Vagina (tissue), 2 donors: ENCODE measurements around the gene RALGPS2. TPM values are rescaled to one million over a fixed set of nuclear protein-coding genes. Genes with fewer than 3 reads are reported as not detected.
A peak's percentile ranks its signal among the peaks of the same experiment; 100 is the strongest.

Source experiments
- DNase-seq, 2 donors: peaks; one replicate each; pipeline ENCODE4 v3.0.0-alpha.2; 2017; ENCODE audit errors: extremely low spot score in 2 of 2
- H3K27ac ChIP-seq: fragments of 200-600 bp; sonication (generic); one replicate; pipeline ENCODE4 v1.5.1; 2019
- H3K27me3 ChIP-seq: fragments of 200-600 bp; sonication (generic); one replicate; pipeline ENCODE4 v1.5.1; 2019
- H3K36me3 ChIP-seq, 2 donors: fragments of 200-600 bp; sonication (generic); one replicate each; pipeline ENCODE4 v1.5.1; 2017 to 2019
- H3K4me1 ChIP-seq: fragments of 200-600 bp; sonication (generic); one replicate; pipeline ENCODE4 v1.5.1; 2019
- H3K4me3 ChIP-seq, 2 donors: fragments of 200-600 bp; sonication (generic); 1 replicate in 1 of 2; 2 replicates in 1 of 2; pipeline ENCODE4 v1.5.1; 2016 to 2019
- H3K9me3 ChIP-seq: fragments of 200-600 bp; sonication (generic); one replicate; pipeline ENCODE4 v1.5.1; 2019
- POLR2A ChIP-seq, 2 donors: fragments of 450-650 bp; IDR thresholded peaks; one replicate each; pipeline ENCODE4 v1.6.1; 2017; ENCODE audit warnings: antibody characterized with exemption in 2 of 2, mild to moderate bottlenecking in 2 of 2, moderate library complexity in 2 of 2
- POLR2AphosphoS5 ChIP-seq, 2 donors: sonication (generic); formaldehyde crosslinking; IDR thresholded peaks; one replicate each; pipeline ENCODE4 v1.9.0; 2017; ENCODE audit warnings: antibody characterized with exemption in 2 of 2, mild to moderate bottlenecking in 2 of 2, low read depth in 1 of 2; ENCODE audit not compliant: insufficient read depth in 1 of 2
- intact Hi-C: fragments of 100-400 bp; cut with DNase I; formaldehyde crosslinking; loops from one replicate; pipeline ENCODE4 v1.15.1; 2023
- total RNA-seq: library from RNA; depleted of rRNA; stranded (reverse); fragments of >200 nt; gene quantifications from one replicate; pipeline ENCODE4 v1.2.3, GENCODE V29; 2016
- TF ChIP-seq, protein P1 (sequence below), 3 experiments: fragments of 450-650 bp in 2 of 3; fragments of 200-600 bp in 1 of 3; sonication (generic) in 1 of 3; IDR thresholded peaks; one replicate each; pipeline ENCODE4 v1.5.1; 2017 to 2019; ENCODE audit warnings: antibody characterized with exemption in 3 of 3, mild to moderate bottlenecking in 2 of 3, moderate library complexity in 2 of 3

The RALGPS2 gene
- total RNA-seq, 1 donor from 2014 or later, result 20.4 TPM

GRCh38 chr1:178726087-178726517, 1.1 kb downstream of the RALGPS2 start:
- TF ChIP-seq POLR2A (IDR thresholded peaks at IDR 0.05) (no peak), POLR2AphosphoS5 (IDR thresholded peaks at IDR 0.05; ENCODE audit: insufficient read depth in 1 of 2, low read depth in 1 of 2) (peak in 1 of 2 donors; percentile 74)
- TF ChIP-seq, protein P1, sequence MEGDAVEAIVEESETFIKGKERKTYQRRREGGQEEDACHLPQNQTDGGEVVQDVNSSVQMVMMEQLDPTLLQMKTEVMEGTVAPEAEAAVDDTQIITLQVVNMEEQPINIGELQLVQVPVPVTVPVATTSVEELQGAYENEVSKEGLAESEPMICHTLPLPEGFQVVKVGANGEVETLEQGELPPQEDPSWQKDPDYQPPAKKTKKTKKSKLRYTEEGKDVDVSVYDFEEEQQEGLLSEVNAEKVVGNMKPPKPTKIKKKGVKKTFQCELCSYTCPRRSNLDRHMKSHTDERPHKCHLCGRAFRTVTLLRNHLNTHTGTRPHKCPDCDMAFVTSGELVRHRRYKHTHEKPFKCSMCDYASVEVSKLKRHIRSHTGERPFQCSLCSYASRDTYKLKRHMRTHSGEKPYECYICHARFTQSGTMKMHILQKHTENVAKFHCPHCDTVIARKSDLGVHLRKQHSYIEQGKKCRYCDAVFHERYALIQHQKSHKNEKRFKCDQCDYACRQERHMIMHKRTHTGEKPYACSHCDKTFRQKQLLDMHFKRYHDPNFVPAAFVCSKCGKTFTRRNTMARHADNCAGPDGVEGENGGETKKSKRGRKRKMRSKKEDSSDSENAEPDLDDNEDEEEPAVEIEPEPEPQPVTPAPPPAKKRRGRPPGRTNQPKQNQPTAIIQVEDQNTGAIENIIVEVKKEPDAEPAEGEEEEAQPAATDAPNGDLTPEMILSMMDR (IDR thresholded peaks at IDR 0.05), result no peak
- Histone ChIP-seq H3K9me3 (no peaks in the 10 kb centered on the region), H3K4me3 (peak overlapping the region; percentile 85 to 95), H3K27me3 (no peaks in the 10 kb centered on the region), H3K36me3 (no peaks in the 10 kb centered on the region), H3K4me1 (peaks cover 14% of the 10 kb centered on the region), H3K27ac (peak overlapping the region; percentile 94)
- intact Hi-C loops, result no loop called here
- no peak for DNase-seq

- Histone ChIP-seq H3K27ac (peak overlapping the region; percentile 94), H3K4me1 (peaks cover 14% of the 10 kb centered on the region), H3K36me3 (no peaks in the 10 kb centered on the region), H3K9me3 (no peaks in the 10 kb centered on the region), H3K4me3 (peak overlapping the region; percentile 85 to 95), H3K27me3 (no peaks in the 10 kb centered on the region)
- no peak for DNase-seq
- TF ChIP-seq POLR2A (IDR thresholded peaks at IDR 0.05) (no peak), POLR2AphosphoS5 (IDR thresholded peaks at IDR 0.05; ENCODE audit: insufficient read depth in 1 of 2, low read depth in 1 of 2) (no peak)
- TF ChIP-seq, protein P1 (IDR thresholded peaks at IDR 0.05), result no peak
- intact Hi-C loops, result no loop called here
Observed at GRCh38 chr1:178726545-178726944, 1.5 kb downstream of the RALGPS2 start.

DNA sequence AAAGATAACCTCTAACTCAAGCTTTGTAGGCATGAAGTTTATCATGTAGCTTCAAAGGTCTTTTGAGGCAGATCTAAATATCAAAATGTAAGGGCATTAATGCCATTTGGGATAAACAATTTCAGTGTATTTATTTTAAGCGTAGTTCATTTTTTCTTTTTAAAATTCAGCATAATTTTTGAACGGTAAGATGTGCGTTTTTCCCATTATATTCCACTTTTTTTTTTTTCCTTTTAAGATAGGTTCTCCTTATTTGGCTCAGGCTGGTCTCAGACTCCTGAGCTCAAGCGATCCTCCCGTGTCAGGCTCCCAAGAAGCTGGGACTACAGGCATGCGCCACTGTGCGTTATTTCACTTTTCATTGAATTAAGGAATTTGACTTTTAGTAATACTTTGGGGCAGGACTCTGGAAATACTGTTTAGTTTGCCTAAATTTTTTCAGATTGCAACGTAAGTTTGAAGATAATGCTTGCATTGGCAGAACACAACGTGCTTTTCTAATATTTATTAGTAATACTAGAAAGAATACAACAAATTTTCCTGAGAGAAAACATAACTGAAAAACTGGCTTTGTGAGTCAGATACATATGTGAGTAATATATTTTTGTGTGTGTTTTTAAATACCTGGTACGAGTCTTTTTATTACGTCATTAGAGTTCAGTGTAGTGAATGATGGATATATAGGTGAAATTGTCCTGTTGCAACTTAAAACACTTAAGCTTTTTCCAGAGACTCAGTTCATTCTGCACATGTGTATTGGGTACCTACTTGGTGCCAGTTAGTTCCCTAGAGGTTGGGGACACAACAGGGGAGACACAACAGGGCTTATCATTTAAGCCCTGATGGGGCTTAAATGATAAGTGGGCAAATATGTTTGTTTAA, 2.2 kb downstream of the RALGPS2 start:
- Histone ChIP-seq H3K27me3 (no peaks in the 10 kb centered on the region), H3K4me1 (peaks cover 14% of the 10 kb centered on the region), H3K9me3 (no peaks in the 10 kb centered on the region), H3K36me3 (no peaks in the 10 kb centered on the region), H3K27ac (peak overlapping the region; percentile 94), H3K4me3 (peak overlapping the region in 1 of 2 donors; percentile 85)
- no peak for DNase-seq
- no peak for TF ChIP-seq POLR2AphosphoS5 (IDR thresholded peaks at IDR 0.05; ENCODE audit: insufficient read depth in 1 of 2, low read depth in 1 of 2)
- TF ChIP-seq POLR2A (IDR thresholded peaks at IDR 0.05), result no peak
- TF ChIP-seq, protein P1 (IDR thresholded peaks at IDR 0.05), result no peak
- intact Hi-C loops, result no loop called here

DNA sequence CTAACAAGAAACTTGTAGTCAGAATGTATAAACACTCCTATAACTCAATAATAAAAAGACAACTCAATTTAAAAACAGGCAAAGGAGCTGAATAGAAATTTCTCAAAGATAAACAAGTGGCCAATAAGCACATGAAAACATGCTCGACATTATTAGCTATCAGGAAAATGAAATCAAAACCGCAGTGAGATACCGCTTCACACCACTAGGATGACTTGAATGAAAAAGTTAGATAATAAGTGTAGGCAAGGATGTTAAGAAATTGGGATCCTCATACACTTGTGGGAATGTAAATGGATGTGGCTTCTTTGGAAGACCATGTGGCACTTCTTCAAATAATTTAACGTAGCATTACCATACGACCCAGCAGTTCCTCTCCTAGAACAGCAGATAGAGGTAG, 8.9 kb downstream of the RALGPS2 start:
- TF ChIP-seq, protein P1 (IDR thresholded peaks at IDR 0.05), result no peak
- TF ChIP-seq POLR2A (IDR thresholded peaks at IDR 0.05) (no peak), POLR2AphosphoS5 (IDR thresholded peaks at IDR 0.05; ENCODE audit: insufficient read depth in 1 of 2, low read depth in 1 of 2) (no peak)
- H3K9me3 ChIP-seq, result no peaks in the 10 kb centered on the region
- H3K27me3 ChIP-seq, result no peaks in the 10 kb centered on the region
- intact Hi-C loops, result no loop called here
- H3K27ac ChIP-seq, result no peak overlapping the region
- DNase-seq, result no peak
- no peaks in the 10 kb centered on the region for H3K4me1 ChIP-seq
- H3K4me3 ChIP-seq, result no peak overlapping the region
- H3K36me3 ChIP-seq, result no peaks in the 10 kb centered on the region

- TF ChIP-seq, protein P1 (IDR thresholded peaks at IDR 0.05), result no peak
- TF ChIP-seq POLR2A (IDR thresholded peaks at IDR 0.05), result no peak
- no peak for TF ChIP-seq POLR2AphosphoS5 (IDR thresholded peaks at IDR 0.05; ENCODE audit: insufficient read depth in 1 of 2, low read depth in 1 of 2)
- no peaks in the 10 kb centered on the region for H3K4me1 ChIP-seq
- no peaks in the 10 kb centered on the region for H3K9me3 ChIP-seq
- H3K36me3 ChIP-seq, result no peaks in the 10 kb centered on the region
- no peak for DNase-seq
- no peak overlapping the region for H3K27ac ChIP-seq
- H3K27me3 ChIP-seq, result no peaks in the 10 kb centered on the region
- intact Hi-C loops, result no loop called here
- H3K4me3 ChIP-seq, result no peak overlapping the region
Observed at GRCh38 chr1:178738780-178739179, 13.7 kb downstream of the RALGPS2 start.
